Activated CD4-positive, CD25-positive, alpha-beta regulatory T cell treated with anti-CD3 and anti-CD28 coated beads, Interleukin-2, amount 50 U/mL, for 16 hours (primary cell): ENCODE results near the gene ESYT3.
"Not testable (repeated sequence)": the region's sequence is repeated elsewhere in the genome, so short reads cannot be mapped to it uniquely, and the experiment has no call there.

Experiments
- DNase-seq: peaks from one replicate; pipeline ENCODE4 v3.0.0-alpha.2; 2020; ENCODE audit warnings: low read depth, low spot score

ESYT3 gene

GRCh38 chr3:138460536-138461205 lies 26.3 kb downstream of the ESYT3 start:
- DNase-seq, result no peak

DNA sequence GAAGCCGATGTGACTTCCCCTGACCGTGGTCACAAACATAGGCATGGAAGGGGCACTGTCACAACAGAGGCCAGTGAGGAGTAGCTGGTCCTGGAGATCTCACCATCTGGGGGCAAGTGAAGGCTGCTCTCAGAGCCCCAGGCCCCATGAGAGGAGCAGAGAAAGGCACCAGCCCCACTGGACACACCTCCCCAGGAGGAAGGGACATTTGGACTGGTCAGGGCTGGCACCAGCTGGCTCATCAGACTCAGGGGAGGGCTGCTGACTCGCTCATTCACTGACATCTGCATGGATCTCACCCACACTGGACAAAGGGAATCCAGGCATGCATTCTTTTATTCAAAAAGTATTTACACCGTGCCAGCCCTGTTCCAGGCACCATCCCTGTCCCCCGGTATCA lies 26.8 kb downstream of the ESYT3 start:
- no peak for DNase-seq

DNA sequence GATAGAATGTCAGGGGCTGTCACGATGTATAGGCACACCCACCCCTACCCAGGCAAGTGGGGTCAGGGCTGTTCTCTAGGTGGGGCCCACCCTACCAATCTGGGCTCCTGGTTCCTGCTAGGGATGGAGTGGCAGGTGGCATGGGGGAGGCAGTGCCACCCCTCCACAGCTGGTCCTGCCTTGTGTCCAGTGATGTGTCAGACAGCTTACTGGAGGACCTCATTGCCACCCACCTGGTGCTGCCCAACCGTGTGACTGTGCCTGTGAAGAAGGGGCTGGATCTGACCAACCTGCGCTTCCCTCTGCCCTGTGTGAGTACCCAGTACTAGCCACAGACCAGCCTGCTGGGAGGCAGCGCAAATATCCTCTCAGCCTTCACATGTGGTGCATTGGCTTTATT lies 27.5 kb downstream of the ESYT3 start:
- DNase-seq, result no peak

DNA sequence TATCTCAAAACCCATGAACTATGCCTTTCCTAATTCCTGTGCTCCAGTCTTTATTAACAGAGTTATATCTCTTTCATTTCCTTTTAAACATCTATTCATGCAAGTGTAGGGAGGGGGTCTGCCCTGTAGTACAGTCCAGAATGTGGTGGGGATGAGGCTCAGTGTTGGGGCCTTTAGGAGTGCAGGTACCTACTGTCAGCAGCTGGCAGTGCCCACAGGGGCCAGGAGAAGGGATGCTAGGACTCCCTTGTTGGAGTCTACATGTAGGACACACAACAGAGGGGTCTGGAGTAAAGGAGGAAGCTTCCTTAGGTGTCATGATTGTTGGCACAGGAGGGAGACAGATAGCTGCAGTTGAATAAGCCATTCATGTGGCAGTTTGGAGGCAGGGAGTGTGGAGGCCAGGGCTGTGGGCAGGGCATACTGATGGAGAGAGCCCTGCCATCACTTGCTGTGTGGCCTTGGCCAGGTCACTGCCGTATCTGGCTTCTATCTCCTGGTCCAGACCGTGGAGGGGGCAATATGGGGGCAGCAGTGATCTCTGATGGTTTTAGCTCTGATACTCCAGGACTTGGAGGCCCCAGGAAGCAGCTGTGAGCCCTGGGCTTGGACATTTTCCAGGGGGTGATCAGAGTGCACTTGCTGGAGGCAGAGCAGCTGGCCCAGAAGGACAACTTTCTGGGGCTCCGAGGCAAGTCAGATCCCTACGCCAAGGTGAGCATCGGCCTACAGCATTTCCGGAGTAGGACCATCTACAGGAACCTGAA lies 29.5 kb downstream of the ESYT3 start:
- DNase-seq, result no peak

- DNase-seq, result no peak
Observed at GRCh38 chr3:138464491-138464860, 30.1 kb downstream of the ESYT3 start.

DNA sequence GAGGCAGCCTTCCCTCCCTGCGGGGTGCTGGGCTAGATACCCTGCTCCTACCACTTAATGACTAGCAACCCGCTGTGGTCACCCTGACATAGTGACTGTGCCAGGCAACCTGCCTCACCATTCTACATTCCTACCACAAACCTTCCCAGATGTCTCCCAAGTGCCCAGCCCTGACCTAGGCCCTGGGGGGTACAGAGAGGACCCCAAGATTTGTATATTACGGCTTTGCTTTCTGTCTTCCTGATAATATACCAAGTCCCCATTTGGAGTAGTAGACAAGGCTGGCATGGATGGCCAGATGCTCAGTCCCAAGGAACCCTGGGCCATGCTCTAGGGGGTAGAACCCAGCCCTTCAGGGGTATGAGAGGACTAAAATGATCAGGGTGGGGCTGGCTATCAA lies 31.0 kb downstream of the ESYT3 start:
- no peak for DNase-seq

DNA sequence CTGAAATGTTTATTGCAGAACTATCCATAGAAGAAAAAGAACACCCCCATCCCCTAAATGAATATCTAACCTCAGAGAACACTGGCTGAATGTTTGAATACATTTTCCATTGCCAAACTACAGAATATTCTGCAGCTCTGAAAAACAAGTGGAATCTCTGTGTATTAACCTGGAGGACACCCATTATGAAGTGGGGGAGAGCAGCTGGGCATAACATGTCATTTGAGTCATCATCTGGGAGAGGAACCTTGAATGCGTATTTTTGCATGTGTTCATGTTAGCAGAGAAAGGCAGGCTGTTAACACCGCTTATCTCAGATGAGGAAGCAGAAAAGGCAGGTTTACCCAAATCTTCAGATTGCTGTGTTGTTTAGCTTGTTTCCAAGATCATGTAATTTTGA lies 31.5 kb downstream of the ESYT3 start:
- DNase-seq, result no peak

GRCh38 chr3:138467931-138468330 lies 33.5 kb downstream of the ESYT3 start:
- no peak for DNase-seq

DNA sequence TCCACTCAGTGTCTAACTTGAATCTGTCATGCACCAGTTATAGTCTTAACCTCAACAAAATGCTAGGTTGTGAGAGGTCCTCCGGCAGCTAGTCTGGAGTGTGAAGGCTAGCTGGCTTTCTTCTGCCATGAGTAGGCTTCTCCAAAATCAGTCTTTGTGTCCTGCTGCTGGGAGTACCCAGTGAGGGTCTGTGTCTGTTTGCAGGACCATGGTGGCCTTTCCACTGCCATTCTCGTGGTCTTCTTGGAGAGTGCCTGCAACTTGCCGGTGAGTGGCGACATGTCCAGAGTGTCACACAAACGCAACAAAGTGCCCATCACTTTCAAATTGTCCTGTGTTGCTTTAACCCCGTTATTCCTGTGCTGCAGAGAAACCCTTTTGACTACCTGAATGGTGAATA lies 34.0 kb downstream of the ESYT3 start:
- DNase-seq, result no peak

DNA sequence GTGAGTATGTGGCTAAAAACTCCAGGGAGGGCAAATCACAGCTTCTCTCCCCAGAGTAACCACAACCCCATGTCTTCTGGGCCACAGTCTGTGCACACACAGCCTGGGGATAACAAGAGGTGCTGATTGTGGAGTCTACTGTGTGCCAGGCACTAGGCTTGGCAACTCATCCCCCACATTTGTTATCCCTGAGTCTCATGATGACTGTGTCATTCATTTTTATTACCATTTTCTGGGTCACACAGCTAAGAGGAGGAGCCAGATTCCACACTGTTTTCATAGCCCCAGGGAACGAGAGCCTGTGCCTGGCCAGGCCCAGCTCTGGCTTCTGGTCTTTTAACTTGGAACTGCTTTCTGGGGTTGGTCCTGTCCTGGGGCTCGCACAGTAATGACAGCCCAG lies 34.5 kb downstream of the ESYT3 start:
- no peak for DNase-seq

DNA sequence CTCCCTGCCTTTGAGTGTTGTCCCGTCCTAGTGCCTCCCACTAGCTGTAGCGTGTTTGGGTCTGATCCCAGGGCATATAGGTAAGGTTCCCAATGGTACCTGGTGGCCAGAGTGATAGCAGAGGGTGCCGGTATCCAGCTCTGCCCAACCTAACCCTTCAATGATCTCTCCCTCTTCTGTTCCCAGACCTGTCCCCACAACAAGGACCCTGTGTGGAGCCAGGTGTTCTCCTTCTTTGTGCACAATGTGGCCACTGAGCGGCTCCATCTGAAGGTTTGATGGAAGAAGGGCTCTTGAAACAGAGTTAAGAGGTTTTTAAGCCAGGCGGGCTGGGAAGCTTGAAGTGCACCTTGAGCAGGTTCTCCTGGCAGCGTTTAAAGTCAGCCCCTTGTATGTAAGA lies 35.5 kb downstream of the ESYT3 start:
- no peak for DNase-seq

DNA sequence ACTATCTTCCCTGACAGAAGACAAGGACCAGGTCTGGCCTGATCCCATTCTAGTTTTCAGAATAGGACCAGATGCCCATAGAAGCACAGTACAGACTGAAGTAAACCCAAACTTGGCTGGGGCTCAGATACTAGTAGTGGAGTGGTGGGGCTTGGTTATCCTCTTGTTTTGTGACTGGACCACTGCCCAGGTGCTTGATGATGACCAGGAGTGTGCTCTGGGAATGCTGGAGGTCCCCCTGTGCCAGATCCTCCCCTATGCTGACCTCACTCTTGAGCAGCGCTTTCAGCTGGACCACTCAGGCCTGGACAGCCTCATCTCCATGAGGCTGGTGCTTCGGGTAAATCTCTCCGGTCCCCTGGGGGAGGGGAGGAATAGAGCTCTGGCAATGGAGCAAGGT lies 36.3 kb downstream of the ESYT3 start:
- no peak for DNase-seq

DNA sequence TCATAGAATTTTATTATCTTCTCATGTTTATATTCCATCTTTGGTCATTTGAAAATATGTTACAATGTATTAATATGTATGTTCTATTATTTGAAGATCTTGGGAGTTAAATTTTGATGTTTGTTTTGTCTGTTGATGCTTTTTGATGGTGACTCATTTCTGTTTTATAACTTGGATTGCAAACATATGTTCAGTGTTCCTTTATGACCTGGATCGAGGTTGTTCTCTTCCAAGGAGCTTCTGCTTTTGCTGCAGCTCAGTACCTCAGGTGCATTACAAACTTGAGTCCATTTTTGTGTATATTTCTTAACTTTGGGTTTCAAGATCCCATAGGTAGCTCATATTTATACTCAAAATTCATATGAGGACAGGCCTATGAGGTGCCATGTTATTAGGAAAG lies 37.1 kb downstream of the ESYT3 start:
- DNase-seq, result no peak

DNA sequence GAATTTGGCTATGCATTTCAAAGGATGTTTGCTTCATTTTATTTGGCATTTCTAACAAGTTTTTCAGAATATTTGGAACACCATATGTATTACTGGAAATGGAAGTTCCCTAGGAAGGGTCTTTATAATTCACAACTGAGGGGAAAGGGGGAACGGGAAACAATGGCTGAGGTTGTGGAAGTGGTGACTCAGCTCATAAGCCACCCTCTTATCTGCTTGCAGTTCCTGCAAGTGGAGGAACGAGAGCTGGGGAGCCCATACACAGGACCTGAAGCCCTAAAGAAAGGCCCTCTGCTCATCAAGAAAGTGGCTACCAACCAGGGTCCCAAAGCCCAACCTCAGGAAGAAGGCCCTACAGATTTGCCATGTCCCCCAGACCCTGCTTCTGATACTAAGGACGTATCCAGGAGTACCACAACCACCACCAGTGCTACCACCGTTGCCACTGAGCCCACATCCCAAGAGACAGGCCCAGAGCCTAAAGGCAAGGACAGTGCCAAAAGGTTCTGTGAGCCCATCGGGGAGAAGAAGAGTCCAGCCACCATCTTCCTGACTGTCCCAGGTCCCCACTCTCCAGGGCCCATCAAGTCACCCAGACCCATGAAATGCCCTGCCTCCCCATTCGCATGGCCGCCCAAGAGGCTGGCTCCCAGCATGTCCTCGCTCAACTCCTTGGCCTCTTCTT lies 37.9 kb downstream of the ESYT3 start:
- no peak for DNase-seq

GRCh38 chr3:138473391-138473790 lies 39.0 kb downstream of the ESYT3 start:
- no peak for DNase-seq

GRCh38 chr3:138474163-138474562 lies 39.7 kb downstream of the ESYT3 start:
- DNase-seq, result no peak

- no peak for DNase-seq
Observed at GRCh38 chr3:138476526-138476925, 42.1 kb downstream of the ESYT3 start.

DNA sequence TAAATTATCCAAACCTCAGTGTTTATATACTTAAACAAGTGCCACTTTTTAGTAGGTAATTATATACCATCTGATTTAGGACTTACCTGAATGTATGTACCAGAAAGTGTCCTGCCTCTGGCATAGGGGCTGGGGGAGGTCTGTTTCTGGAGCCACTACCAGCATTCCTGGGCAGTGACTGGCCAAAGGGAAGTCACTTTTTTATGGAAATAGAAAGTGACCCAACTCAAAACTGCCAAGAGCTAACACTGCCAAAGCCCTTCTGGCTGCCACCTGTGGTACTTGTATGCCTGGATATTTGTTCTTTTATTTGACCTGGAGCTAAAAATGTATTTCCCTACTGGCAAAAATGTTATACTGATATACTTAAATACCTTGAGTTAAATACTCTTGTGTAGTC lies 42.7 kb downstream of the ESYT3 start:
- no peak for DNase-seq

DNA sequence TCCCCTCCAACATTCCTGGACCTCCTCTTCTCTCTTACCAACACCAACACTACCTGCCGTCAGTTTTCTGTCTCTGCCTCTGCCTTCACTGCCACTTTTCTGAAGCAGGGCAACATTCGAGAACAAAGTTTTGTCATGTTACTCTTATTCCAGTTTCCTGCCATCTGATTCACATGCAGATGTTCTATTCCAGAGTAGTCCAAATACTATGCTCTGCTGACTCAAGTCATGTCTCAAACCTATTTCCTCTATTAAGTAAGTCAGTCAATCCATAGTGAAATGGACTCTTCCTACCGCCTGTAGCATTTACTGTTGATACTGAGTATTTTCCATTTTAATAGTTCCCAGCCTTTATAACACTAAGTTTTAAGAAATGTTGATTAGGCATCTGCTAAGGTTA lies 43.4 kb downstream of the ESYT3 start:
- no peak for DNase-seq

DNA sequence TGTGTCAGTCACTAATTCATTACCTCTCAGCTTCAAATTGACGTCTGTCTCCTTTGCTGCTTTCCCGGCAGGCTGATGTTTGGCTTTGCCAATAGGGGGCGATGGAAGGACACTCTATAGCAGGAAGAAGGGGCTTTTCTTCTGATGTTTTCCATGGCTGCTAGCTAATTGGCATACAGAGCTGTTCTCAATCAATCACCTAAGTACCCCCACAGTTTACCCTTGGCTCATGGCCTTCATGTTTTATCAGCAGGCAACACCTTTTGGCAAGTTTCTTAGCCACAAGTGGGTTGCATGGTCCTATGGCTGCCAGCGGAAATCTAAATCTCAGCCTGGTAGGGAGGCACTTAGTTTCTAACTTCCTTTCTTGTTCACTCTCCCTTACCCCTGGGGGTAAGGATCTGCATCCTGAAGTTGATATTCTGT lies 45.0 kb downstream of the ESYT3 start:
- no peak for DNase-seq

DNA sequence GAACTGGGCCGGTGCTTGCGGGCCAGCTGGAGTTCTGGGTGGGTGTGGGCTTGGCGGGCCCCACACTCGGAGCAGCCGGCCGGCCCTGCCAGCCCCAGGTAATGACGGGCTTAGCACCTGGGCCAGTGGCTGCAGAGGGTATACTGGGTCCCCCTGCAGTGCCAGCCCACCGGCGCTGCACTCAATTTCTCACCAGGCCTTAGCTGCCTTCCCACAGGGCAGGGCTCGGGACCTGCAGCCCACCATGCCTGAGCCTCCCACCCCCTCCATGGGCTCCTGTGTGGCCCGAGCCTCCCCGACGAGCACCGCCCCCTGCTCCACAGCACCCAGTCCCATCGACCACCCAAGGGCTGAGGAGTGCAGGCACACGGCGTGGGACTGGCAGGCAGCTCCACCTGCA lies 50.3 kb downstream of the ESYT3 start:
- not testable (repeated sequence) for DNase-seq

GRCh38 chr3:138486580-138486979 lies 52.2 kb downstream of the ESYT3 start:
- DNase-seq, result not testable (repeated sequence)

- DNase-seq, result no peak
Observed at GRCh38 chr3:138491971-138492370, 57.6 kb downstream of the ESYT3 start.
